Measurements from ENCODE around the gene P2RY11.

DNA sequence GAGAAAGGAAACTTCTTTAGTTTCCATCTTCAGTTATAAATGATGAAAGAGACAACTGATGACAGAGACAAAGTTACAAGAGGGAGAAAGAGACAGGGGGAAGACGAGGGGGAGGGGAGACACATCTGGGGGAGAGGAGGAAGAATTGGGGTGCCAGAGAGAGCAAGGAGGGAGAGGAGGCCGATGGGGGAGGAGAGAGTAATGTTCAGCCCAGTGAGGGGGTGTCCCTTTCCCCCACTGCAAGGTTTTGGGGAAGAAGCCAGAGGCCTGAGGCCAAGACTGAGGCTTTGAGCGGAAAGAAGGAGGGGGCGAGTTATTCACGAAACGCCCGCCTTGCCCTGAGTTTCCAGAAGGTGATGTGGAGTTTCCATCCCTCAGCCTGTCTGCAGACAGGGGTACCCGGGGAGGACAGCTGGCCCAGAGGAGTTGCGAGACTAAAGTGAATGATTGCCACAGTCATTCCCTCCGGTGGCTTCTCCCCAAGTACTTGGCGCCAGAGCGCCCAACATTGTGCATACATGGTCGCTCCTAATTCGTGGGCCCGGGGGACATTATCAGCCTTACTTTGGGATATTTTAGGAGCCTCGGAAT lies 5.9 kb upstream of the P2RY11 start:
- peak; percentile 74 for TF ChIP-seq POLR2A (IDR thresholded peaks at IDR 0.05; ENCODE audit: low read depth, low read length)
- TF ChIP-seq POLR2AphosphoS5 (IDR thresholded peaks at IDR 0.05; ENCODE audit: low read depth, low read length) = peak; percentile 76
- peak; percentile 67; the same call in 1 of the 2 replicates for TF ChIP-seq TAF1 (IDR thresholded peaks at IDR 0.05; ENCODE audit: low read depth, low read length)
- peak; percentile 46; the same call in 1 of the 2 replicates for TF ChIP-seq POU2F2 (IDR thresholded peaks at IDR 0.05; ENCODE audit: low read depth, low read length)
- TF ChIP-seq SPI1 (IDR thresholded peaks at IDR 0.05; ENCODE audit: low read depth, low read length) = no peak
- TF ChIP-seq PAX5 (IDR thresholded peaks at IDR 0.05; ENCODE audit: insufficient read depth, low read length, severe bottlenecking) = no peak

Data from GM12891 (cell line).